GM19468 (cell line): ENCODE results near the gene ZBED1.
"Not testable (repeated sequence)": the region's sequence is repeated elsewhere in the genome, so short reads cannot be mapped to it uniquely, and the experiment has no call there.

Source experiments
- ATAC-seq: cut with Tn5 transposase; IDR thresholded peaks from one replicate; pipeline ENCODE4 v1.9.1; 2021; ENCODE audit warnings: mild to moderate bottlenecking, moderate library complexity, moderate number of reproducible peaks; ENCODE audit not compliant: unreplicated experiment; ENCODE audit errors: extremely low read depth

Gene ZBED1

GRCh38 chrX:2500091-2500802, 529 bp downstream of the ZBED1 start:
- no peak for ATAC-seq

GRCh38 chrX:2499507-2499906, 1.3 kb downstream of the ZBED1 start:
- no peak for ATAC-seq

- no peak for ATAC-seq
Observed at GRCh38 chrX:2498781-2499302, 1.9 kb downstream of the ZBED1 start.

DNA sequence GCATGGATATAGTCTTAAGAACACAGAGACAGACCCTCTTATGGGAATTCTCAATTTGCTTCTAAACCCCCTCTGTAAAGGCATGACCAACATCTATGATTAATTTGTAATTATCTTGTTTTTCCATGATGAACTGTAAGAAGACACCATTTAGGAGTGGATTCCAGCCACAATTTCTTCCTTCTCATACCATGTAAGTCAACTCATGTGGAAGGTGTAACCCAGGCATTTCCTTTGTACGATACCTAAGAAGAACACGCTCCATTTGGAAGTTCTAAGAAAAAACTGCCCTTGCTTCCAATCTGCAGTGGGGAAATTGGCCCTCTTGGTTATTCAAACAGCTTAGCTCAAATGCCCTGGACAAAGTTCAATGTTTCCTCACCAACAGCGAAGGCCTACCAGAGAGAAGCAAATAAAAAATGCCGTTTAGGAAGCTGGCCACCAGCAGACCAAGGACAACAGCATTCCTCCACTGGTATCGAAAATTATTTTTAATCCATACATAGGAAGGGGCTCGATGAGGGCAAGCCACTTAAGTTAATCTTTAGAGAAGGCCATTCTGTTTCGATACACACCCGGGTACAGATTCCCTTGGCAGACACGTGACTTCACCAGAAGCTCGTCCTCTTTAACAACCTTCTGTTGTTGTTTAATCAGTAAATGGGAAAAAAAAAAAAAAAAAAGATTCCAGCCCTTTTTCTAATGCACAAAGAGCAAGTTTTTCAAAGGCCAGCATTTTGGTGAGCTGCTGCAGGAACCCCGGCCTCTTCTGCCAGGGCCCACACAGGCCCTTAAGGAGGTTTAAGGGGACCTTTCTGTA, 2.6 kb downstream of the ZBED1 start:
- no peak for ATAC-seq

DNA sequence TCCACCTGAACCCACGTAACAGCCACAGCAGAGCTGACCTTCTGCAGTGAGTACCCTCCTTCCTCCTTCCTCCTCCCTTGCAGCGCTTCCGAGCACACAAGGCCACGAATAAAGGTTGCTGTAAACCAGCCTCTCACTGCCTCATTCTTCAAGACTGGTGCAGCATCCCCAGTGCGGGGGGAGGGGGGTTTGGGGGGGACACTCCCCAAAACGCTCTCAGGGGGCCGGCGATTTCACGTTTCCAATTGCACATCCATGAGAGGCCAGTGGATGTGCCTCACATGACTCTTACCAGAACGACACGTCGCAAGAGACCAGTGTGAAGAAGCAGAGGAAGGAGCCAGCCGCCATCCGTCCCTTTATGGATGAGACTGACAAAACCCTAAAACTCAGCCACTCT, 5.2 kb downstream of the ZBED1 start:
- no peak for ATAC-seq

GRCh38 chrX:2492531-2493218, 8.1 kb downstream of the ZBED1 start:
- no peak for ATAC-seq

GRCh38 chrX:2490634-2491033, 10.1 kb downstream of the ZBED1 start:
- ATAC-seq, result no peak

DNA sequence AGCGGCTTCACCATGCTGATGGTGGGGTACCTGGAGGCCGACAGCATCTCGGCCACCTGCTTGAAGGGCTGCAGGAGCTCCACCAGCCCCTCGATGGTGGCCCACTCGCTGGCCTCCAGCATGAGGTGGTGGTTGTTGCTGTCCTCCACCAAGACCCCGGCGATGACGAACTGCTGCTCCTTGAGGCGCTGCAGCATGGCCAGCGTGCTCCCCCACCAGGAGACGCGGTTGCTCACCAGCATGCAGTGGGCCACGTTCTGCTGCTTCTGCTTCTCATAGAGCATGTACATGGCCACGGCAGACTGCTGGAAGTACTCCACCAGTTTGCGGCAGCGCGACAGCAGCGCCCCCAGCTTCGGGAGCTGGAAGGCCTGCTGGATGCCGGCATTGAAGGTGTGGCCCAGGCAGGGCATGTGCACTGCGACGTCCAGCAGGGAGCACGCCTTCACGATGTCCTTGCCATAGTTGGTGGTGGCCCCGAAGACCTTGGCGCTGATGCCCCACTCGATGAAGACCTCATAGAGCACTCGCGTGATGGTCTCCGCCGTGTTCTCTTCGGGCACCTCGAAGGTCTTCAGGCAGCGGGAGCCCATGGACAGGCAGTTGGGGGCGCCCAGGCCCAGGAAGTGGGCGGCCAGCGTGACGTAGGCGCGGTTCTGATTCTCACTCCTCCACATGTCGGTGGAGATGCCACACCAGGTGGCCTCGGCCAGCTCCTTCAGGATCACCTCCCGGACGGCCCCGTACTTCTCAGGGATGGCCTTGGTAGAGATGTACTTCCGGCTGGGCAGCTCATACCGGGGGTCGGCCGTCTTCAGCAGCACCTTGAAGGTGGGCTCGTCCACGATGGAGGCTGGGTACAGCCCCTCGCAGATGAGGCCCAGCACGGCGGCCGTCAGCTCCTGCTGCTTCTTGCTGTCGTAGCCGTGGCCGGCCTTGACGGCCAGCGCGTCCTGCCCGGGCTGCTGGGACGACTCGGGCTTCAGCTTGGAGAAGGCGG, 11.0 kb downstream of the ZBED1 start:
- ATAC-seq, result no peak

DNA sequence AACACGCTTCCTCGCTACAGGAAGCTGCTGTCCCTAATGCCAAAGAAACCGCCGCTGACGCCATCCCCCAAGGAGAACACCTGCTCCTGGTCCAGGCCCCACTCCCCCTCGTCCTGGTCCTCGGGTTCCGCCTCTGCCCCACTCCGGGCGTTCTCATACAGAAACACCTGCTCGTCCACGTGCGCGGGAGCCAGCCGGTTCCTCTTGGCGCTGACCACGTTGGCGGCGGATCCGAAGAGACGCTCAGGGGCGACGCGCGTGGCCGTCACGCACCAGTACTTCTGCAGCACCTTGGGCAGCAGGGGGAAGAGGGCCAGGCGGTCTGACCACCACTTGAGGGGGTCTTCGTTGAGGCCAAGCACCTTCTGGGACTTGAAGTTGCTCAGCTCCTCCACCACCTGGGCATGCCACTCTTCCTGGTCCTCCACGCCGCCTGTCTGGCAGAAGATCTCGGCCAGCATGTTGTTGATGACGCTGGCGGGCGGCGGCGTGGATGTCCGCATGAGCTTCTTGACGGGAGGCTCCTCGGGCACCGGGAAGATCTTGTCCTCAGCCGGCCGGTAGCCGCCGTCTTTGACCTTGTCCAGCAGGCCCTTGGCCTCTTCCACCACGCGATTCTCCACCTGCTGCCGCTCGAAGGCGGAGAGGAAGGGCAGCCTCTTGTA, 12.0 kb downstream of the ZBED1 start:
- no peak for ATAC-seq

GRCh38 chrX:2487366-2487765, 13.4 kb downstream of the ZBED1 start:
- ATAC-seq, result no peak

- no peak for ATAC-seq
Observed at GRCh38 chrX:2486476-2487133, 14.2 kb downstream of the ZBED1 start.

DNA sequence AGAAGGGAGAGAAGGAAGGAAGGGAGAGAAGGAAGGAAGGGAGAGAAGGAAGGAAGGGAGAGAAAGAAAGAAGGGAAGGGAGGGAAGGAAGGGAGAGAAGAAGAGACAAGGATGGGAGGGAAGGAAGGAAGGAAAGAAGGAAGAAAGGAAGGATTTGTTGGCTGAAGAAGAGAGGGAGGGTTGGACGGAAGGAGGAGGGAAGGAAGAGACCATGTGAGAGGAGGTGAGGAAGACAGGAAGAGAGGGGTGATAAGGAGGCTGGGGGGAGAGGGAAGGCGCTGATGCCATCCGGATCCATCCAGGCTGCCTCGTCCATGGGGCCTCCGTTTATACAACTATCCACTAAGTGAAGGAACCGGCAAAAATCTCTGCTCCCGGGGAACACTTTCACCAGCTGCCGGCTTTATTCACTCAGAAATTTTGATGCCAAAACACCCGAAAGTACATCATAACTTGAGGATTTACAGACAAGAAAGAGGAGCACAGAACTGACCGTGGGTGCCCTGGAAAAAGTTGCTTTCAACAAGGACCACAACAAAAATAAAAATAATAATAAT, 14.9 kb downstream of the ZBED1 start:
- no peak for ATAC-seq

DNA sequence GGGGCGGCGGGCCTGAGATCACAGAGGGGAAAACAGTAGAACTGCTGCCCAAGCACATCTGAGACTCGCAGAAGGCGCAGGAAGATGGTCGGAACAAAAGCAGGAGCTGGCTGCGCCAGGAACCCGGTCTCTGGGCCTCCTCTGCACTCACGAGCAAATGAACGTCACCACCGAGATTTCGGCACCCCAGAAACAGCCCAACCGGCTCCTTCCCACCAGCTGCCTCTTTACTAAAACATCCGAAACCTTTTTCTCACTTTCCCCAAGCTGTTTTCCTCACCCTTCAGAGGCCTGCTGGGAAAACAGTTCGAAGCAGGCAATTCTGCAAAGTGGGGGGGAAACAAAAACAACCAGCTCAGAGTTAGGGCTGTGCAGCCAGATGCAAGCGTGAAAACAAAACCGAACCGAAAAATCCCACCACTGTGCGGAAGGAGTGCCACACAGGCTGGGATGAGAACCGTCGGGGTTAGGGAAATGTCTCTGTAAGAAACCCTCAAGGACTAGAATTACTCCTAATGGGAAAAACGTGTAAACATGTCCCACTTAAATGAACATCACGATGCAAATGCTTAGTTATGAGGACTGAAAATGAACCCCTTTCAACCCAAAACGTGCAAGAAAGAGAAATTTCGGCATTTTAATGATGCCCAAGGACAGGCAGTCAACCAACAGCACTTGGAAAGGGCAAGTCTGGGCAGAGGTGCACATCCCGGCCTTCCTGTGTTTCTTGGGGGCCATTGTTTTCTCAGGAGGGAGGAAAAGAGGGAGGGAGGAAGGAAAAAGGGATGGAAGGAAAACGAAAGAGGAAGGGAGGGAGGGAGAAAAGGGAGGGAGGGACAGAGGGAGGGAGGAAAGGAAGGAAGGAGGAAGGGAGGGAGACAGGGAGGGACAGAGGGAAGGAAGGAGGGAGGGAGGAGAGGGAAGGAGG, 15.8 kb downstream of the ZBED1 start:
- no peak for ATAC-seq

GRCh38 chrX:2484256-2484655, 16.5 kb downstream of the ZBED1 start:
- ATAC-seq, result no peak

GRCh38 chrX:2483398-2484060, 17.2 kb downstream of the ZBED1 start:
- ATAC-seq, result no peak

GRCh38 chrX:2481597-2481996, 19.2 kb downstream of the ZBED1 start:
- not testable (repeated sequence) for ATAC-seq

- not testable (repeated sequence) for ATAC-seq
Observed at GRCh38 chrX:2479982-2480381, 20.8 kb downstream of the ZBED1 start.
